Stimulated activated CD4-positive, alpha-beta T cell treated with anti-CD3 and anti-CD28 coated beads, TNF-alpha, amount 100 ng/mL, for 24 hours (primary cell): ENCODE measurements around the gene SCAF1.
A peak's percentile ranks its signal among the peaks of the same experiment; 100 is the strongest.

ENCODE experiments used
- DNase-seq, 3 experiments: peaks; one replicate each; pipeline ENCODE4 v3.0.0-alpha.2; 2020; ENCODE audit warnings: low read depth in 3 of 3

The SCAF1 gene

GRCh38 chr19:49665036-49665350, 23.0 kb downstream of the SCAF1 start:
- DNase-seq = no peak

GRCh38 chr19:49665351-49666119, 23.5 kb downstream of the SCAF1 start, which contains the start of the genes BCL2L12 and IRF3:
Gene BCL2L12, plus strand, starts transcription at chr19:49665933. Its CDS starts 760 bp downstream, at chr19:49666693.
Gene IRF3, minus strand, starts transcription at chr19:49665857. Its CDS starts 1,019 bp downstream, at chr19:49664838.
- peak; percentile 98 to 99 (median 99) for DNase-seq

- no peak for DNase-seq
Measured at GRCh38 chr19:49666120-49666444, 24.1 kb downstream of the SCAF1 start.

GRCh38 chr19:49667473-49667872, 25.5 kb downstream of the SCAF1 start:
- no peak for DNase-seq

- no peak for DNase-seq
Measured at GRCh38 chr19:49669516-49669915, 27.5 kb downstream of the SCAF1 start.

GRCh38 chr19:49672131-49672919, 30.3 kb downstream of the SCAF1 start:
- DNase-seq = peak; percentile 51 to 77 (median 65)

GRCh38 chr19:49676136-49676783, 34.3 kb downstream of the SCAF1 start:
- peak in 1 of 3 experiments; percentile 42 for DNase-seq

- DNase-seq = peak; percentile 96 to 99 (median 99)
Measured at GRCh38 chr19:49676784-49677230, 34.8 kb downstream of the SCAF1 start.

- peak in 1 of 3 experiments; percentile 52 for DNase-seq
Measured at GRCh38 chr19:49677231-49677900, 35.4 kb downstream of the SCAF1 start, which contains the start of gene PRMT1. Gene PRMT1, plus strand, starts transcription at chr19:49677271. Its CDS starts 10 bp downstream, at chr19:49677281.

- DNase-seq = peak; percentile 65 to 79 (median 65)
Measured at GRCh38 chr19:49677901-49678674, 36.1 kb downstream of the SCAF1 start.

- DNase-seq = no peak
Measured at GRCh38 chr19:49678985-49679770, 37.2 kb downstream of the SCAF1 start.

- no peak for DNase-seq
Measured at GRCh38 chr19:49679771-49680413, 37.9 kb downstream of the SCAF1 start.

GRCh38 chr19:49680421-49681351, 38.7 kb downstream of the SCAF1 start:
- DNase-seq = peak; percentile 90 to 95 (median 91)

GRCh38 chr19:49681830-49682229, 39.8 kb downstream of the SCAF1 start:
- no peak for DNase-seq

GRCh38 chr19:49682274-49682673, 40.3 kb downstream of the SCAF1 start:
- no peak for DNase-seq

- no peak for DNase-seq
Measured at GRCh38 chr19:49683814-49684250, 41.8 kb downstream of the SCAF1 start.

GRCh38 chr19:49684251-49684982, 42.4 kb downstream of the SCAF1 start:
- no peak for DNase-seq
